Keratinocyte (primary cell): Measurements from ENCODE around the gene NCK1. TPM values are rescaled to one million over a fixed set of nuclear protein-coding genes. Genes with fewer than 3 reads are reported as not detected.

Source experiments
- DNase-seq: peaks from one replicate; pipeline ENCODE4 v3.0.0-alpha.2; 2011; ENCODE audit warnings: low read depth, missing footprints, low spot score
- FAIRE-seq: peaks from 2 replicates; lab custom pipeline; 2011; peaks lifted over from hg19 to GRCh38; lab: Jason Lieb, UNC
- H2AFZ ChIP-seq: 2 replicates; pipeline ENCODE4 v1.6.0; 2012; ENCODE audit warnings: low read length, control low read depth, inconsistent platforms; ENCODE audit not compliant: control insufficient read depth
- H3K27ac ChIP-seq: 2 replicates; pipeline ENCODE4 v1.5.1; 2011; ENCODE audit warnings: low read length; ENCODE audit not compliant: control insufficient read depth, insufficient read depth
- H3K27me3 ChIP-seq: 3 replicates; pipeline ENCODE4 v1.6.0; 2011; ENCODE audit warnings: low read length; ENCODE audit not compliant: control insufficient read depth, insufficient read depth; ENCODE audit errors: extremely low read depth
- H3K36me3 ChIP-seq, 2 experiments: 2 replicates in 1 of 2; 3 replicates in 1 of 2; pipeline ENCODE4 v1.5.1; 2011; ENCODE audit warnings: low read length in 2 of 2, mild to moderate bottlenecking in 1 of 2; ENCODE audit not compliant: control insufficient read depth in 2 of 2, insufficient read depth in 2 of 2; ENCODE audit errors: extremely low read depth in 1 of 2
- H3K4me1 ChIP-seq: 3 replicates; pipeline ENCODE4 v1.5.1; 2011; ENCODE audit warnings: low read length; ENCODE audit not compliant: control insufficient read depth, insufficient read depth; ENCODE audit errors: extremely low read depth
- H3K4me2 ChIP-seq: 3 replicates; pipeline ENCODE4 v1.6.0; 2011; ENCODE audit warnings: low read depth, low read length; ENCODE audit not compliant: control insufficient read depth, insufficient read depth; ENCODE audit errors: extremely low read depth
- H3K4me3 ChIP-seq, 3 experiments: fragments of 200-600 bp in 1 of 3; sonication (generic) in 1 of 3; 2 replicates in 2 of 3; 3 replicates in 1 of 3; pipeline ENCODE4 v1.5.1; 2011 to 2016; ENCODE audit warnings: low read length in 3 of 3, mild to moderate bottlenecking in 3 of 3, control low read depth in 2 of 3, inconsistent platforms in 1 of 3, low read depth in 1 of 3, mixed read lengths in 1 of 3, mixed run types in 1 of 3, moderate library complexity in 1 of 3; ENCODE audit not compliant: control insufficient read depth in 2 of 3, insufficient read depth in 2 of 3; ENCODE audit errors: extremely low read depth in 1 of 3
- H3K79me2 ChIP-seq: 2 replicates; pipeline ENCODE4 v1.6.0; 2012; ENCODE audit warnings: low read length; ENCODE audit not compliant: control insufficient read depth, insufficient read depth
- H3K9ac ChIP-seq: 3 replicates; pipeline ENCODE4 v1.6.0; 2011; ENCODE audit warnings: low read length; ENCODE audit not compliant: control insufficient read depth, insufficient read depth; ENCODE audit errors: extremely low read depth
- H3K9me1 ChIP-seq: 3 replicates; pipeline ENCODE4 v1.6.0; 2011; ENCODE audit warnings: low read length; ENCODE audit not compliant: control insufficient read depth, insufficient read depth; ENCODE audit errors: extremely low read depth
- H3K9me3 ChIP-seq: 2 replicates; pipeline ENCODE4 v1.5.1; 2012; ENCODE audit warnings: low read depth, low read length; ENCODE audit not compliant: control insufficient read depth
- H4K20me1 ChIP-seq: 3 replicates; pipeline ENCODE4 v1.6.0; 2011; ENCODE audit warnings: low read length; ENCODE audit not compliant: control insufficient read depth, insufficient read depth; ENCODE audit errors: extremely low read depth
- CTCF ChIP-seq, 3 experiments: IDR thresholded peaks in 1 of 3; conservative IDR thresholded peaks in 1 of 3; optimal IDR thresholded peaks in 1 of 3; 2 replicates in 2 of 3; 3 replicates in 1 of 3; pipeline versions ENCODE3 to v1.5.1; 2011; ENCODE audit warnings: low read length in 3 of 3, mild to moderate bottlenecking in 3 of 3, moderate library complexity in 2 of 3, control low read depth in 1 of 3, inconsistent platforms in 1 of 3; ENCODE audit not compliant: insufficient read depth in 2 of 3; ENCODE audit errors: extremely low read depth in 1 of 3
- EZH2 ChIP-seq: IDR thresholded peaks from one replicate; pipeline ENCODE4 v1.6.1; 2012; ENCODE audit warnings: inconsistent platforms, mild to moderate bottlenecking, low read length, moderate library complexity
- dilution Hi-C: fragments of 300-500 bp; cut with MboI; formaldehyde crosslinking; loops from one replicate; pipeline ENCODE4 v1.7.0; 2020; ENCODE audit warnings: low sequenced_read_pairs; ENCODE audit not compliant: extremely low pct_ligation_motif_present
- polyA plus RNA-seq, 5 experiments: library from polyadenylated mRNA; depleted of rRNA in 3 of 5; stranded (reverse) in 3 of 5; stranded (forward) in 1 of 5; unstranded in 1 of 5; fragments of >200 nt; gene quantifications; 1 replicate in 1 of 5; 2 replicates in 3 of 5; 3 replicates in 1 of 5; pipeline versions ENCODE4 v1.2.1 to v1.2.3, GENCODE V29; 2011 to 2012; ENCODE audit warnings: missing spikeins in 2 of 5, low read depth in 1 of 5, low replicate concordance in 1 of 5

The NCK1 gene
- polyA plus RNA-seq, 1 donor (not counting 4 experiments of a cell fraction or from before 2014, with no cell fraction given) = 57.9 TPM

DNA sequence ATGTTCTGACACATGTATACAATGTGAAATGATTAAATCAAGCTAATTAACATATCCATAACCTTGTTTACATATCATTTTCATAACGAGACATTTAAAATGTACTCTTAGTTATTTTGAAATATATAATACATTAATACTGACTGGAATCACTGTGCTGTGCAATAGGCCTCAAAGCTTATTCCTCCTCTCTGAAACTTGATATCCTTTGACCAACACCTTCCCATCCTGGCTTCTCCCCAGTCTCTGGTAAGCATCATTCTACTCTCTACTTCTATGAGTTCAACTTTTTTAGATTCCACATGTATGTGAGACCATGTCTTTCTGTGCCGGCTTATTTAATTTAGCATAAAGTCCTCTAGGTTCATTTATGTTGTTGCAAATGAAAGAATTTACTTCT is 48.7 kb downstream of the NCK1 start:
- Histone ChIP-seq H3K27me3 (no peaks in the 10 kb centered on the region), H3K4me3 (no peak overlapping the region), H3K4me1 (no peaks in the 10 kb centered on the region), H3K9me1 (peaks cover 3% of the 10 kb centered on the region), H4K20me1 (peaks cover 5% of the 10 kb centered on the region), H3K27ac (no peak overlapping the region), H3K9ac (no peak overlapping the region), H3K79me2 (peaks cover 88% of the 10 kb centered on the region), H2AFZ (no peak overlapping the region), H3K4me2 (no peak overlapping the region), H3K36me3 (no peaks in the 10 kb centered on the region), H3K9me3 (no peaks in the 10 kb centered on the region)
- DNase-seq (no peak), FAIRE-seq (no peak)
- dilution Hi-C loops = no loop called here
- TF ChIP-seq CTCF (optimal IDR thresholded peaks at IDR 0.05 in 1 of 3, IDR thresholded peaks at IDR 0.05 in 1 of 3, conservative IDR thresholded peaks at IDR 0.05 in 1 of 3; ENCODE audit: extremely low read depth in 1 of 3, insufficient read depth in 2 of 3, low read length in 3 of 3) (no peak), EZH2 (no peak)

DNA sequence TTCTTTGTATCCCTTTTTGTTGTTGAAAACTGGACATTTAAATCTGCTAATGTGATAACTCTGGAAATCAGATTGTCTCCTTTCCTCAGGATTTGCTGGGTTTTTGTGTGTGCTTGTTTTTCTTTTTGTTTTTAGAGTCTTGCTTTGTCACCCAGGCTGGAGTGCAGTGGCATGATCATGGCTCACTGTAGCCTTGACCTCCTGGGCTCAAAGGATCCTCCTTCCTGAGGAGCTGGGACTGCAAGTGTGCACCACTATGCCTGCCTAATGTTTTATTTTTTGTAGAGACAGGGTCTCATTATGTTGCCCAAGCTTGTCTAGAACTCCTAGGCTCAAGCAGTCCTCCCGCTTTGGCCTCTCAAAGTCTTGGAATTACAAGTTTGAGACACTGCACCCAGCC is 51.2 kb downstream of the NCK1 start:
- Histone ChIP-seq H3K4me2 (no peak overlapping the region), H2AFZ (no peak overlapping the region), H3K36me3 (no peaks in the 10 kb centered on the region), H4K20me1 (no peaks in the 10 kb centered on the region), H3K27me3 (no peaks in the 10 kb centered on the region), H3K9ac (no peak overlapping the region), H3K27ac (no peak overlapping the region), H3K9me1 (peaks cover 3% of the 10 kb centered on the region), H3K9me3 (no peaks in the 10 kb centered on the region), H3K4me3 (no peak overlapping the region), H3K4me1 (no peaks in the 10 kb centered on the region), H3K79me2 (peaks cover 84% of the 10 kb centered on the region)
- DNase-seq (no peak), FAIRE-seq (no peak)
- dilution Hi-C loops = no loop called here
- no peak for TF ChIP-seq CTCF (optimal IDR thresholded peaks at IDR 0.05 in 1 of 3, IDR thresholded peaks at IDR 0.05 in 1 of 3, conservative IDR thresholded peaks at IDR 0.05 in 1 of 3; ENCODE audit: extremely low read depth in 1 of 3, insufficient read depth in 2 of 3, low read length in 3 of 3)
- TF ChIP-seq EZH2 = no peak
